Kidney (tissue), 14 donors: ENCODE measurements around the gene COL12A1. TPM values are rescaled to one million over a fixed set of nuclear protein-coding genes. Genes with fewer than 3 reads are reported as not detected.
A peak's percentile ranks its signal among the peaks of the same experiment; 100 is the strongest.

ENCODE experiments used
- DNase-seq, 5 donors: peaks; one replicate each; pipeline ENCODE4 v3.0.0-alpha.2; 2013 to 2020
- FAIRE-seq: peaks from 2 replicates; lab custom pipeline; 2012; peaks lifted over from hg19 to GRCh38; lab: Jason Lieb, UNC
- H3K27ac ChIP-seq, 2 donors: one replicate each; pipeline ENCODE4 v1.7.0; 2013; ENCODE audit warnings: low read depth in 2 of 2, low read length in 2 of 2, inconsistent platforms in 1 of 2
- H3K27me3 ChIP-seq: one replicate; pipeline ENCODE4 v1.7.1; 2013; ENCODE audit warnings: low read length, inconsistent platforms; ENCODE audit not compliant: control insufficient read depth, insufficient read depth
- H3K36me3 ChIP-seq, 3 donors: one replicate each; pipeline versions ENCODE4 v1.7.0 to v1.7.1; 2013; ENCODE audit warnings: low read length in 3 of 3, control low read depth in 1 of 3, inconsistent platforms in 1 of 3; ENCODE audit not compliant: insufficient read depth in 3 of 3, control insufficient read depth in 2 of 3
- H3K4me1 ChIP-seq, 3 donors: one replicate each; pipeline versions ENCODE4 v1.7.0 to v1.7.1; 2013; ENCODE audit warnings: low read length in 3 of 3, inconsistent platforms in 1 of 3, low read depth in 1 of 3; ENCODE audit not compliant: control insufficient read depth in 2 of 3, insufficient read depth in 2 of 3
- H3K4me3 ChIP-seq, 3 donors: one replicate each; pipeline versions ENCODE4 v1.7.0 to v1.8.1; 2013; ENCODE audit warnings: low read length in 3 of 3, control low read depth in 1 of 3, inconsistent platforms in 1 of 3
- H3K9ac ChIP-seq, 3 donors: one replicate each; pipeline versions ENCODE4 v1.7.0 to v1.7.1; 2013; ENCODE audit warnings: low read length in 3 of 3, control low read depth in 1 of 3, inconsistent platforms in 1 of 3
- H3K9me3 ChIP-seq, 3 donors: one replicate each; pipeline versions ENCODE4 v1.7.0 to v1.7.1; 2013; ENCODE audit warnings: low read length in 3 of 3, control low read depth in 1 of 3, inconsistent platforms in 1 of 3; ENCODE audit not compliant: control insufficient read depth in 2 of 3, insufficient read depth in 1 of 3
- intact Hi-C: fragments of 100-400 bp; cut with DNase I; formaldehyde crosslinking; loops from one replicate; pipeline ENCODE4 v1.11.1; 2022
- polyA plus RNA-seq: library from polyadenylated mRNA; stranded (reverse); fragments of 350-450 nt; fragmentation: Illumina TruSeq; extraction: RNeasy Lipid Tissue Mini Kit (QIAGEN cat#74804); gene quantifications from one replicate; pipeline ENCODE4 v1.2.3, GENCODE V29; 2014; ENCODE audit warnings: low read depth, low replicate concordance; ENCODE audit not compliant: insufficient read depth
- total RNA-seq: library from RNA; stranded (reverse); fragmentation: NEBNext Ultra II Directional; extraction: Animal tissue kit (Norgen Biotek cat#: 25700); gene quantifications from one replicate; pipeline ENCODE4 v1.2.1, GENCODE V29; 2021
- TF ChIP-seq, protein P1 (sequence below): IDR thresholded peaks from 3 replicates; pipeline ENCODE4 v1.5.1; 2012; ENCODE audit warnings: mild to moderate bottlenecking, moderate library complexity, borderline replicate concordance; ENCODE audit not compliant: insufficient read depth; ENCODE audit errors: extremely low read depth
- donor health status: control.
- donor health status: control.
- donor health status: control.
- donor health status: control.
- donor health status: control.
- donor health status: DM: yes; HTN: yes; CAD: no.
- donor health status: Normal renal cell carcinoma (clear cell type).

Gene COL12A1
- total and polyA plus RNA-seq, 2 donors from 2014 or later, result 12.3 to 28.3 TPM

DNA sequence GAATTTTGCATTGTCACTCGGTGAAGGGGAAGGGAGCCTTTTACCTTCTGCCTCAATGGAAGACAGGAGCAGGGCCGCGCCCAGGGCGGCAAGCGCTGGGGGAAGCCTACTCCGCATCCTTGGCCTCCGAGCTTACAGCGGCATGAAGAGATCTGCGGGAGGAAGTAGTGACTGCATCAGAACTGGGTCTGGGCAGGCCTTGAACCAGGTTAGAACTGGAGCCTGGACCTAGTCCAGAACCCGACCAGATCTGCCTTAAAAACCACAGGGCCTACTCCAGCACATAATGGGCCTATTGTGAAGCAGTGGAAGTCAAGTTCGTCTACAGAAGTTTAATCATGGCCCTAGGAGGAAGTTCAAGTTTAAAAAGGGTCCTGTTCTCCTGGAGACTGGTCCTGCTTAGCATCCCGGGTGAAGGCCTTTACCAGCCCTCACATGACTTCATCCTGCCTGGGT lies 3.1 kb downstream of the COL12A1 start:
- H3K4me3 ChIP-seq, result peak overlapping the region in 2 of 3 donors; percentile 28 to 40
- H3K27ac ChIP-seq, result no peak overlapping the region
- H3K4me1 ChIP-seq, result peaks cover 0 to 12% (median 0%) of the 10 kb centered on the region in 3 donors
- DNase-seq, result peak in 1 of 5 donors; percentile 56
- intact Hi-C loops, result no loop called here
- no peak for FAIRE-seq
- no peaks in the 10 kb centered on the region for H3K9me3 ChIP-seq
- TF ChIP-seq, protein P1, sequence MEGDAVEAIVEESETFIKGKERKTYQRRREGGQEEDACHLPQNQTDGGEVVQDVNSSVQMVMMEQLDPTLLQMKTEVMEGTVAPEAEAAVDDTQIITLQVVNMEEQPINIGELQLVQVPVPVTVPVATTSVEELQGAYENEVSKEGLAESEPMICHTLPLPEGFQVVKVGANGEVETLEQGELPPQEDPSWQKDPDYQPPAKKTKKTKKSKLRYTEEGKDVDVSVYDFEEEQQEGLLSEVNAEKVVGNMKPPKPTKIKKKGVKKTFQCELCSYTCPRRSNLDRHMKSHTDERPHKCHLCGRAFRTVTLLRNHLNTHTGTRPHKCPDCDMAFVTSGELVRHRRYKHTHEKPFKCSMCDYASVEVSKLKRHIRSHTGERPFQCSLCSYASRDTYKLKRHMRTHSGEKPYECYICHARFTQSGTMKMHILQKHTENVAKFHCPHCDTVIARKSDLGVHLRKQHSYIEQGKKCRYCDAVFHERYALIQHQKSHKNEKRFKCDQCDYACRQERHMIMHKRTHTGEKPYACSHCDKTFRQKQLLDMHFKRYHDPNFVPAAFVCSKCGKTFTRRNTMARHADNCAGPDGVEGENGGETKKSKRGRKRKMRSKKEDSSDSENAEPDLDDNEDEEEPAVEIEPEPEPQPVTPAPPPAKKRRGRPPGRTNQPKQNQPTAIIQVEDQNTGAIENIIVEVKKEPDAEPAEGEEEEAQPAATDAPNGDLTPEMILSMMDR, result no peak
- peaks cover 5% of the 10 kb centered on the region for H3K27me3 ChIP-seq
- H3K36me3 ChIP-seq, result no peaks in the 10 kb centered on the region
- no peak overlapping the region for H3K9ac ChIP-seq

DNA sequence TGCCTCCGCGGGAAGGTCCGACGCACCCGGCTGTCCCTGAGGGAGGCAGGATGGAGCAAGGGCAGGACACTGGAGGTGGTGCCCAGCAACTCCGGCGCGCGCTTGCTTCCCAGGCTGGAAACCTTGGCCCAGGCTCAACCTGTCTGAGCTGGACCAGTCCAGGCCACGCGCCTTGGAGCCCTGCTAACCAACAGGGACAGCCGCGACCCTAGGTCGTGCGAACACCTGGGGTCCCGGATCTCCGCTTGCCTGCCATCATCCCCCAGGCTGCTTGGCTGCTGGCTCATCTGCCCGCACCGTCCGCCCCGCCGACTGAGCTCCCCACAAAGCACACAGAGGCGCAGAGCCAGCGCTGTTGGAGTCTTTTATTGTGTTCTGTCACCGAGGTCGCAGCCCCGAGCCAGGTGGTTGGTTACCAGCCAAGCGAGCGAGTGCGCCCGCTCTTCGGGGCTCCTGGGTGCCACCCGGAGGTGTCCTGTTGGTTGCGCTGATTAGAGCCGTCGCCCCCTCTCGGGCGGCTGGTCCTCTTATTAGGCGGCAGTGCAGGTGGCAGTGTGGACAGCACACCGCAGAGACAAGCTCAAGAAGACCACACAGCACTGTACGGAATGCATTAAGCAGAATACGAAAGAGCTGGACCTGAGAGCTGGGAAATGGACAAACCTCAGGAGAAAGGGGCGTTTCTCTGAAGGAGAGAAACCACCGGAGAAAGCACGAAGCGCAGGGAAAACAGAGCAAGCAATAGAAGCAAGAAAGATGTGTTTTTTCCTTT lies 3.8 kb downstream of the COL12A1 start:
- TF ChIP-seq, protein P1, result no peak
- Histone ChIP-seq H3K9me3 (no peaks in the 10 kb centered on the region), H3K9ac (no peak overlapping the region), H3K4me3 (peak overlapping the region in 2 of 3 donors; percentile 28 to 40), H3K4me1 (peaks cover 0 to 9% (median 0%) of the 10 kb centered on the region in 3 donors), H3K27me3 (peaks cover 5% of the 10 kb centered on the region), H3K36me3 (no peaks in the 10 kb centered on the region), H3K27ac (no peak overlapping the region)
- intact Hi-C loops, result no loop called here
- DNase-seq (peak in 4 of 5 donors; percentile 54 to 78 (median 58)), FAIRE-seq (no peak)

DNA sequence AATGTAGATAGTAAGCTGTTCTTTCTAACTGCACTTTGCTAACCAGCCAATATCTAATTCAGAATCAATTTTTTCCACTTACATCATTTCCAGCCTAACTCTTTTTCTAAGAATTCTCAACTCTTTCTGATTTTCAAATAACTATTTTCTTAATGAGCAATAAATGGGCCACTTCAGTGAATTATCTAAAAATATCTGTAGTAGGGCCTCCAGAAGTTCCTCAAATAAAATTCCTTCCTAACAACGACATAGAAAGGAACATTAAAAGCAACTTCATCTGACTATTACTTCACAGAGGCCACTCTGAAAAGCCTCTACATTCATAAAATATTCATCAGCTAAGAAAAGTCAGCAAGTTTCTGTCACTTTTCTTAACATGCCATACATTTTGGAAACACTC lies 4.8 kb downstream of the COL12A1 start:
- H3K9ac ChIP-seq, result no peak overlapping the region
- no peak overlapping the region for H3K4me3 ChIP-seq
- TF ChIP-seq, protein P1, result no peak
- intact Hi-C loops, result no loop called here
- H3K36me3 ChIP-seq, result no peaks in the 10 kb centered on the region
- no peak for FAIRE-seq
- no peaks in the 10 kb centered on the region for H3K9me3 ChIP-seq
- H3K27ac ChIP-seq, result no peak overlapping the region
- peaks cover 2% of the 10 kb centered on the region for H3K27me3 ChIP-seq
- peaks cover 0 to 9% (median 0%) of the 10 kb centered on the region in 3 donors for H3K4me1 ChIP-seq
- DNase-seq, result no peak
